NCI-H1105 treated with DMSO at 0.1 percent for 48 hours (cell line): ENCODE data around the gene TAS2R41.
"Not testable (repeated sequence)": the region's sequence is repeated elsewhere in the genome, so short reads cannot be mapped to it uniquely, and the experiment has no call there.

Experiments
- DNase-seq: peaks from one replicate; lab custom pipeline; 2025; lab: John Stamatoyannopoulos, UW

TAS2R41 gene

DNA sequence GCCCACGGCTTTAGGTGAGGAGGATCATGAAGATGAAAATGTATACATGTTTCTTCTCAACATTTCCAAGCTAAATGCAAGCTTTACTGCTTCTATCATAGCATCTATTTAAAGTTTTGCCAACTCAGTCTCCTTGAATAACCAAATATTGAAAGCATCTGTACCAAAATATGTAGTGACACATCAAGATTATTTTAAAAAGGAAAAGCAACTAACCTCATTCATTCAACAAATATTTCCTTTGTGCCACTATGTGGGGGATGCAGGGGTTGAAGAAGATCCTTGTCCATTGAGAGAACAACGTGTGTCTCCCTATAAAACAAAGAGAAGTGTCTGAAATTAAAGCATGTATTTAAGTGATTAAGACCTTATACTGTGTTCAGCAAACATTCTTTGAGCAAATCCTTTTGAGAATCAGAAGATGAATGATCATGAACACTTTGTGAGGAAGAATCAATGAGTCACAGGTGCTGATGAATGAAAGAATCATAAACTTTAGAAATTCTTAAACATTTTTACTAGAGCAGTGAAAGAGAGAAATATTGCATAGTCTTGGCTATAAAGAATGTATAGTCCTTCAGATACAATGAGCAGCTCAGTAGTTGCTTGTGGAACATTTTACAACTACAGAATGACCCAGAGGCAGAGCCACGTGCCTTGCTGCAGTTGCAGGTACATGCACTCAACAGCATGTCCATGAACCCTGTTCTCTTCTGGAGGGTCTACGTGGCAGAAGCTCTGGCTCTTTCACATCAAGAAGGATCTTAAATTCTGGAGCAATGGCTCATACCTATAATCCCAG is 20.5 kb upstream of the TAS2R41 start:
- no peak for DNase-seq

GRCh38 chr7:143458263-143458662 is 19.4 kb upstream of the TAS2R41 start:
- no peak for DNase-seq

GRCh38 chr7:143458681-143459080 is 19.0 kb upstream of the TAS2R41 start:
- DNase-seq = no peak

- no peak for DNase-seq
Observed at GRCh38 chr7:143459359-143459758, 18.3 kb upstream of the TAS2R41 start.

- no peak for DNase-seq
Observed at GRCh38 chr7:143460271-143460979, 17.2 kb upstream of the TAS2R41 start.

DNA sequence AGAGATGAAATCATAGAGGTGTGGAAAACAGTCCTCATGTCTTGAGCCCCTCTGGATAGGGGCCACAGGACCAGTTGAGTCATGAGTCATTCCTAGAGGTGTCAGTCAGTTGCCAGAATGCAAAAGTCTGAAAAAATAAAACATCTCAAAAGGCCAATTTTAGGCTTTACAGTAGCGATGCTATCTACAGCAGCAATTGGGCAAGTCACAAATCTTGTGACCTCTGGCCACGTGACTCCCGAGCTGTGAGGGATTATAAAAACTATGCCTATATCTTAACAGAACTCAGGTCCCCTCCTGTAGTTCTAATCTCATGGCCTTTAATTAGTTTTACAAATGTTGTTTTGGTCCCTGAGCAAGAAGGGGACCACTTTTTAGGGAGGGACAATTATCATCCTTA is 15.6 kb upstream of the TAS2R41 start:
- DNase-seq = no peak

GRCh38 chr7:143463556-143463955 is 14.1 kb upstream of the TAS2R41 start:
- DNase-seq = no peak

DNA sequence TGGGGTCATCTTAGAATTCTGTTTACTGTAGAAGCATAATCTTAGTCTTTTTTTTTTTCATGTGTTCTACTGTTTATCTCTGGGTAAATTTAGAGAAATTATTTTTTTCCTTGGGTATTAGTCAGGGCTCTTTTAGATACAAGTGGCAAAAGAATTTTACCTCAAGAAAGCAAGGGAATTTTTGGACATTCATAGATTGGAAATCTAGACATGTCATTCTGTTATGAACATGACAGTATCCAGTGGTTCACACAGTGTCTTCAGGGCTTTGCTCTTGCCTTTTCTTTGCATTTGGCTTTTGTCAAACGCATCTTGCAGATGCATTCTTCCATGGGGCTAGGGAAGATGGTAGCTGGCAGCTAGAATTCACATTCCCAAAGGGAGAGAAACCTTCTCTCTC is 13.7 kb upstream of the TAS2R41 start:
- no peak for DNase-seq

DNA sequence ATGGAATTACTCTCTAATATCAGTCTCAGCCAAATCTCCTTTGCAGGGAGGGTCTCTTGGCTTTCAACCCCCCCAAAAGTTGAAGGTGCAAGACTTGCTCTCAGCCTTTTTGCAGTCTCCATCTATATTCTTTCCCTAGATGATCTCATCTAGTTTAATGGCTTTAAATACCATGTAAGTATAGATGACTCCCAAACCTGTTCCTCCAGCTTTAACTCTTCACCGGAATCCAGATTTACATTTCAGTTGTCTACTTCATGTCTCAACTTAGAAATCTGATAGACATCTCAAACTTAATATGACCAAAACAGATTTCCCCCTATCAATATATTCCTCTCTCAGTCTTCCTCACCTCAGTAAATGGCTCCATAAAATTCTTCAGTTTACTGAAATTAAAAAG is 9.9 kb upstream of the TAS2R41 start:
- DNase-seq = no peak

DNA sequence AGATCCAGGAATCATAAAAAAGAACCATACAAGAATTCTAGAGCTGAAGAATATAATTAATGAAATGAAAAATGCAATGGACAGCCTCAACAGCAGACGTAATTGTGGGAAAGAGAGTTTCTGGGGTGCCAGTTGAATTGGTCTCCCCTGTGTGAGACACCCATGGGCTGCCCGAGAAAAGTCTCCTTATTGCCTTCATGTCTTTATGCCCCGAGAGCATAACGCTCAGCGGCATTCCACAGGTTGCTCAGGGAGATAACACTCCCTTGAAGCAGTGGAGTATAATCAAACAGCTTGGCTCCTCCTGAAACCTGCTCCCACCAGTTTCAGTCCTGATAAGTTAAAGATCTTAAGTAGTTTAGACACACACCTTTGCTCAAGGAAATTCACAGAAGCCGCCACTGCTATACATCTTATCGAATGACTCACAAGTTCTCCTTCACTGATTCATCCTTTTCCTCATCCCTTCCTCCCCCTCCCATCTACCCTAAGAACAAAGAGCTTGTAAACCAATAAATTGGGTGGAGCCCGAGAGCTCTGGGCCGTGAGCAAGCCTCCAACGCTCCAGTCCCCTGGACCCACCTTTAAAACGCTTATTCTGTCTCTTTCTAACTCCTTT is 5.5 kb upstream of the TAS2R41 start:
- DNase-seq = not testable (repeated sequence)

GRCh38 chr7:143479055-143479766 is 1.5 kb downstream of the TAS2R41 start:
- no peak for DNase-seq

DNA sequence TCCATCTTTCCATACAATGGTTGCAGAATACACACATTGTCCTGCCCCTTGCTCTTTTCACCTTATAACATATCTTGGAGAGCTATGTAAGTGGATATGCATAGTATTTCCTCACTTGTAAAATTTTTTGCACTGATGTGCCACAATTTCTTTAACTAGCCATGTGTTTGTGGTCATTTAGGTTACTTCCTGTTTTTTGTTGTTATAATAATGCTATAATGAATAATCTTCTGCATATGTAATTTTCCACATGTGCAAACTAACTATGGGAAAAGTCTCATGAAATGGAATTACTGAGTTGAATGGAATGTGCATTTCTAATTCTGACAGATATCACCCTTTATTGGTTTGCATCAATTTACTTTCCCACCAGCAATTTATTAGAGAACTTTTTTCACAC is 2.8 kb downstream of the TAS2R41 start:
- DNase-seq = no peak

- no peak for DNase-seq
Observed at GRCh38 chr7:143484119-143484518, 6.4 kb downstream of the TAS2R41 start.

DNA sequence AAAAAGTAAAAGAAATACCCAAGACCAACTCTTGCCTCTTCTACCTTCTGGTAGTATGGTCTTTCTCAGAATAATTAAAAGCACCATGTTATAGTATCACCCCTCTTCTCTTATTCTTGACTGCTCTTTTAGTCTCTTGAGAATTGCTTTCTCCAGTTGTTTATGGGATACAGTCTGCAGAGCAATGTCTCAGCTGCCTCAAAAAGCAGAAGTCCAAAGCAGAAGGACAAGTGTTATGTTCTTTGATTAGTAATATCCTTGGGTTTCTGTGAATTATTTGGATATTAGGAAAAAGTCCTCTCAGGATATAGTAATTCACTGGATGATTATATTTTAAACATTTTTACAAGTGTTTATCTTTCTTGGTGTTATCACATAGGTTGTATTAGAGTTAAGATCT is 7.4 kb downstream of the TAS2R41 start:
- no peak for DNase-seq

DNA sequence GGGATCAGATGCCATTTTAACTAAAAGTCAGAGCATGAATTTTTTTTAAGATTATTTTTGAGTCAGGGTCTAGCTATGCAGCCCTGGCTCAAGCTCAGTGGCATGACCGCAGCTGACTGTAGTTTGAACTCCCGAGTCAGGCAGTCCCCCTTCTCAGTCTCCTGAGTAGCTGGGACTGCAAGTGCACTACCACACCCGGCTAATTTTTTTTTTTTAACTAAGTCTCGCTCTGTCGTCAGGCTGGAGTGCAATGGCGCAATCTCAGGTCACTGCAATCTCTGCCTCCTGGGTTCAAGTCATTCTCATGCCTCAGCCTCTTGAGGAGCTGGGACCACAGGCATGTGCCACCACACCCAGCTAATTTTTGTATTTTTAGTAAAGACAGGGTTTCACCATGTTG is 7.8 kb downstream of the TAS2R41 start:
- no peak for DNase-seq

GRCh38 chr7:143486266-143486665 is 8.6 kb downstream of the TAS2R41 start:
- DNase-seq = not testable (repeated sequence)

DNA sequence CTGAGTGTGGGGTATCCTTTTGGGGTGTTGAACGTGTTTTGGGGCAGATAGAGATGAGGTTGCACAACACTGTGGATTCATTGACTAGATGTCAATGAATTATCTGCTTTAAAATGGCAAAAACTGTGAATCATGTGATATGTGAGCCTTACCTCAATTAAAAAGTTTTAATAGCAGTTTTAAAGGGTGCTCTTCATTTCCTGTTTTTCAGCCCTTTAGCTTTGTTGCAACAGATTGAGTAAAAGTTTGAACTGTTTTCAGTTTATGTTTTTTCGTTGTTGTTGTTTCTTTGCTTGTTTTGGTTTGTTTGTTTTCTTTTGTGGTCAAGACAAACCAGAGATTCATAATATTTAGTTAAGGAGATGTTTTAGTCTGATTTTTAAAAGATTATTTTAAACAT is 9.4 kb downstream of the TAS2R41 start:
- DNase-seq = no peak

DNA sequence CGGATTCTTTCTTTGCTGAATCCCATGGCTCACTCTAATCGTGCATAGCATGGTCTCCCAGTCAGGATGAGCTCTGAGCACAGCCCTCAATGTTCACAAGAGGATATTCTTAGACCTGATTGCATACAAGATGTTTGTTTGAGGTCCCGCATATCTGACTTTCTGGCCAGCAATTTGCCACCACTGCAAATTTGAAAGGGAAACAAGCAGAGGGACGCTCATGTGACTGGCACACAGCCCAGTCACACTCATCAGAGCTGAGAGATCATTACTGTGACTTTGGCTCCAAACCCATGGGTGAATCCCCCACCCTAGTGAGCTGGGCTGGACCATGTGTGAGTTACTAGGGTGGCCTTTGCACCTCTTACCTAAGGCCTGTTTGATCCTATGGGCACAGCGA is 9.9 kb downstream of the TAS2R41 start:
- peak; percentile 74 for DNase-seq

- DNase-seq = no peak
Observed at GRCh38 chr7:143490717-143491306, 13.1 kb downstream of the TAS2R41 start.

- DNase-seq = no peak
Observed at GRCh38 chr7:143492043-143492471, 14.4 kb downstream of the TAS2R41 start.

GRCh38 chr7:143492799-143493739 is 15.4 kb downstream of the TAS2R41 start:
- no peak for DNase-seq
